H1 (cell line): Measurements from ENCODE around the gene SLC27A2. TPM values are rescaled to one million over a fixed set of nuclear protein-coding genes. Genes with fewer than 3 reads are reported as not detected.

Experiments
- CTCF ChIA-PET: fragments of 300-600 bp; sonication (Branson Sonifier 250); formaldehyde crosslinking; loops from one replicate; lab custom pipeline; 2021; ENCODE audit not compliant: partially characterized antibody; lab: Charles Lee
- POLR2A ChIA-PET: fragments of 300-600 bp; sonication (Branson Sonifier 250); formaldehyde crosslinking; loops from one replicate; lab custom pipeline; 2021; ENCODE audit warnings: inconsistent platforms; ENCODE audit not compliant: partially characterized antibody; lab: Charles Lee
- DNase-seq, 2 experiments: peaks; one replicate each; pipeline versions ENCODE4 v3.0.0 to v3.0.0-alpha.2; 2010 to 2022; ENCODE audit warnings: low spot score in 2 of 2, low read depth in 1 of 2, mixed read lengths in 1 of 2
- FAIRE-seq: peaks from 2 replicates; lab custom pipeline; 2011; peaks lifted over from hg19 to GRCh38; lab: Jason Lieb, UNC
- H2AFZ ChIP-seq: 2 replicates; pipeline ENCODE4 v1.8.1; 2012; ENCODE audit warnings: low read length, inconsistent platforms
- H2AK5ac ChIP-seq: 2 replicates; pipeline ENCODE4 v1.6.1; 2013; ENCODE audit warnings: low read depth, low read length
- H2BK120ac ChIP-seq: replicated peaks from 2 replicates; pipeline ENCODE3; 2013; ENCODE audit warnings: low read depth, low read length, inconsistent platforms
- H2BK12ac ChIP-seq: 2 replicates; pipeline ENCODE4 v1.6.1; 2013; ENCODE audit warnings: low read depth, low read length
- H2BK15ac ChIP-seq: 2 replicates; pipeline ENCODE4 v1.6.1; 2013; ENCODE audit warnings: low read length
- H2BK20ac ChIP-seq: 2 replicates; pipeline ENCODE4 v1.6.1; 2013; ENCODE audit warnings: low read length
- H2BK5ac ChIP-seq: 2 replicates; pipeline ENCODE4 v1.6.1; 2013; ENCODE audit warnings: low read depth, low read length
- H3K14ac ChIP-seq: 2 replicates; pipeline ENCODE4 v1.6.1; 2013; ENCODE audit warnings: inconsistent platforms; ENCODE audit not compliant: insufficient read length
- H3K18ac ChIP-seq: 2 replicates; pipeline ENCODE4 v1.6.1; 2013; ENCODE audit warnings: low read length; ENCODE audit errors: extremely low read depth
- H3K23ac ChIP-seq: 2 replicates; pipeline ENCODE4 v1.6.1; 2013; ENCODE audit warnings: inconsistent platforms; ENCODE audit not compliant: insufficient read length
- H3K23me2 ChIP-seq: 2 replicates; pipeline ENCODE4 v1.6.1; 2013; ENCODE audit warnings: low read depth, low read length
- H3K27ac ChIP-seq: 2 replicates; pipeline ENCODE4 v1.6.1; 2011; ENCODE audit warnings: low read depth, low read length, inconsistent platforms
- H3K27me3 ChIP-seq, 4 experiments: replicated peaks in 1 of 4; 1 replicate in 1 of 4; 2 replicates in 3 of 4; pipeline versions ENCODE4 v1.6.1 to v1.8.1; 2011 to 2013; ENCODE audit warnings: low read length in 3 of 4, mild to moderate bottlenecking in 3 of 4, inconsistent platforms in 2 of 4, mixed read lengths in 2 of 4, moderate library complexity in 1 of 4; ENCODE audit not compliant: control insufficient read depth in 3 of 4, insufficient read depth in 3 of 4; ENCODE audit errors: extremely low read depth in 1 of 4
- H3K36me3 ChIP-seq, 4 experiments: 2 replicates each; pipeline versions ENCODE4 v1.6.1 to v1.8.1; 2011 to 2013; ENCODE audit warnings: mild to moderate bottlenecking in 4 of 4, low read length in 3 of 4, moderate library complexity in 2 of 4, control low read depth in 1 of 4, inconsistent platforms in 1 of 4; ENCODE audit not compliant: insufficient read depth in 4 of 4, control insufficient read depth in 2 of 4
- H3K4ac ChIP-seq: replicated peaks from 2 replicates; pipeline ENCODE3; 2013; ENCODE audit warnings: low read length, low read depth, mixed read lengths, inconsistent platforms; ENCODE audit not compliant: insufficient read length
- H3K4me1 ChIP-seq, 4 experiments: replicated peaks in 1 of 4; 1 replicate in 1 of 4; 2 replicates in 3 of 4; pipeline versions ENCODE4 v1.6.1 to v1.8.1; 2011 to 2013; ENCODE audit warnings: low read length in 3 of 4, inconsistent platforms in 2 of 4, mixed read lengths in 1 of 4; ENCODE audit not compliant: insufficient read depth in 4 of 4, control insufficient read depth in 3 of 4
- H3K4me2 ChIP-seq, 2 experiments: 2 replicates each; pipeline versions ENCODE4 v1.6.1 to v1.8.1; 2011 to 2013; ENCODE audit warnings: low read depth in 2 of 2, low read length in 2 of 2, control low read depth in 1 of 2, inconsistent platforms in 1 of 2, mild to moderate bottlenecking in 1 of 2; ENCODE audit not compliant: insufficient read depth in 1 of 2
- H3K4me3 ChIP-seq, 4 experiments: fragments of 200-600, 300-600 bp in 1 of 4; sonication (generic), shearing (Covaris generic), sonication (Bioruptor Twin) in 1 of 4; 2 replicates each; pipeline versions ENCODE4 v1.5.1 to v1.8.1; 2011 to 2016; ENCODE audit warnings: low read length in 4 of 4, low read depth in 3 of 4, control low read depth in 2 of 4, inconsistent platforms in 2 of 4, mild to moderate bottlenecking in 2 of 4, mixed read lengths in 1 of 4, moderate library complexity in 1 of 4; ENCODE audit not compliant: insufficient read depth in 2 of 4; ENCODE audit errors: extremely low read depth in 1 of 4
- H3K56ac ChIP-seq: replicated peaks from 2 replicates; pipeline ENCODE3; 2013; ENCODE audit warnings: low read depth, mild to moderate bottlenecking, mixed read lengths, low read length, inconsistent platforms; ENCODE audit not compliant: insufficient read length
- H3K79me1 ChIP-seq: 2 replicates; pipeline ENCODE4 v1.6.1; 2013; ENCODE audit warnings: low read depth, low read length, control low read depth
- H3K79me2 ChIP-seq, 2 experiments: 2 replicates each; pipeline versions ENCODE4 v1.6.1 to v1.8.1; 2012 to 2013; ENCODE audit warnings: low read length in 2 of 2, mild to moderate bottlenecking in 2 of 2, inconsistent platforms in 1 of 2; ENCODE audit not compliant: insufficient read depth in 2 of 2, control insufficient read depth in 1 of 2
- H3K9ac ChIP-seq, 4 experiments: replicated peaks in 1 of 4; 1 replicate in 1 of 4; 2 replicates in 3 of 4; pipeline versions ENCODE4 v1.6.1 to v1.8.1; 2011 to 2013; ENCODE audit warnings: low read depth in 3 of 4, low read length in 3 of 4, control low read depth in 2 of 4, mild to moderate bottlenecking in 2 of 4, moderate library complexity in 2 of 4, inconsistent platforms in 1 of 4; ENCODE audit errors: extremely low read depth in 1 of 4
- H3K9me3 ChIP-seq, 2 experiments: 2 replicates each; pipeline versions ENCODE4 v1.6.1 to v1.8.1; 2012 to 2013; ENCODE audit warnings: mild to moderate bottlenecking in 2 of 2, moderate library complexity in 2 of 2, control low read depth in 1 of 2, inconsistent platforms in 1 of 2, low read depth in 1 of 2, low read length in 1 of 2, mixed read lengths in 1 of 2; ENCODE audit not compliant: insufficient read depth in 2 of 2
- H4K20me1 ChIP-seq, 2 experiments: replicated peaks in 1 of 2; 2 replicates each; pipeline versions ENCODE3 to v1.8.1; 2011 to 2013; ENCODE audit warnings: inconsistent platforms in 2 of 2, low read length in 2 of 2, mild to moderate bottlenecking in 1 of 2; ENCODE audit not compliant: insufficient read depth in 2 of 2, control insufficient read depth in 1 of 2
- H4K5ac ChIP-seq: 2 replicates; pipeline ENCODE4 v1.6.1; 2013; ENCODE audit warnings: low read length, low read depth, mixed read lengths, inconsistent platforms; ENCODE audit not compliant: insufficient read length
- H4K8ac ChIP-seq: 2 replicates; pipeline ENCODE4 v1.8.0; 2013; ENCODE audit warnings: mild to moderate bottlenecking, moderate library complexity, low read length, inconsistent platforms; ENCODE audit not compliant: insufficient read depth; ENCODE audit errors: extremely low read depth
- H4K91ac ChIP-seq: replicated peaks from 2 replicates; pipeline ENCODE3; 2013; ENCODE audit warnings: low read length, mixed read lengths, inconsistent platforms; ENCODE audit not compliant: insufficient read length
- PHF8 ChIP-seq: fragments of 200-600 bp; sonication (generic); conservative IDR thresholded peaks from 2 replicates; pipeline ENCODE4 v1.7.1; 2012; ENCODE audit warnings: low read depth, mild to moderate bottlenecking, inconsistent platforms, low read length, moderate library complexity
- WGBS, 2 experiments: shearing (Covaris generic) in 1 of 2; methylation state at CpG; one replicate each; pipeline versions ENCODE4 v1.1.6 to v1.1.7; 2013 to 2015; ENCODE audit warnings: low lambda C conversion rate in 2 of 2, mixed read lengths in 2 of 2, inconsistent platforms in 1 of 2, low coverage in 1 of 2, missing lambda C conversion rate in 1 of 2; ENCODE audit not compliant: insufficient replicate concordance in 2 of 2, insufficient coverage in 1 of 2, insufficient read length in 1 of 2; ENCODE audit errors: extremely low coverage in 1 of 2, missing lambda C conversion rate in 1 of 2; 5-methylcytosine and 5-hydroxymethylcytosine counted together
- polyA plus RNA-seq, 7 experiments: library from polyadenylated mRNA; depleted of rRNA in 3 of 7; stranded (reverse) in 5 of 7; unstranded in 2 of 7; fragments of >200 nt in 5 of 7; fragments of 200-250 nt in 2 of 7; gene quantifications; 1 replicate in 5 of 7; 2 replicates in 1 of 7; 4 replicates in 1 of 7; pipeline versions ENCODE4 v1.2.1 to v1.2.3, GENCODE V29; 2011 to 2013; ENCODE audit warnings: missing spikeins in 2 of 7, mixed read lengths in 2 of 7
- total RNA-seq: library from RNA; stranded (reverse); fragmentation: NEBNext Ultra II Directional; extraction: Animal tissue kit (Norgen Biotek cat#: 25700); gene quantifications from 2 replicates; pipeline ENCODE4 v1.2.1, GENCODE V29; 2021

The SLC27A2 gene
- total and polyA plus RNA-seq, 2 of the 8 experiments (the other 6 are each of a cell fraction or from before 2014, with no cell fraction given): 5.6 to 5.8 TPM

DNA sequence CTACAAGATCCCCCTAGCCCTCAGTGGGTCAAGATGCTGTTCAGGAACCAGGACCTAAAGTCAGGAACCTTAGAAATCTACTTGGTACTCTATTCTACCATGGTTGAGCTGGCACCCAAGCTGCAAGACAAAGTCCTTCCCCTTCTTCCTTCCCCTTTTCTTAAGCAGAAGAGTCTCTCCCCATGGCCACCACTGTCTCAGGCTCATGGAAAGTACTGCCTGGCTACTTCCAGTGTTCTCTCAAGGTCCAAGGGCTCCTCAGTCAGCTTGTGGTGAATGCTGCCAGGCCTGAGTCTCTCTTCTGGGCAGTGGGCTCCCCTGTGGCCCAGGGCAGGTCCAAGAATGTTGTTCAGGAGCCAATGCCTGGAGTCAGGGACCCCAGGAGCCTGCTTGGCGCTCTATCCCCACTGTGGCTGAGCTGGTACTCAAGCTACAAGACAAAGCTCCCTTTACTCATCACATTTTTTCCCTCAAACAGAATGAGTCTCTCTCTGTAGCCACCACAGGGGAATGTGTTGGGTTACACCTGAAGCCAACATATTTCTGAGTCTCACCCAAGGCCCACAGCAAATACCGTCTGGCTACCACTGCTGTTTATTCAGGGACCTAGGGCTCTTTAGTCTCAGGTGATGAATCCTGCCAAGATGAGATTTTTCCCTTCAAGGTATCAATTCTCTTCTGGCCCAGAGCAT is 18.1 kb upstream of the SLC27A2 start:
- Histone ChIP-seq H3K23me2 (no peaks in the 10 kb centered on the region), H3K27me3 (no peaks in the 10 kb centered on the region), H3K56ac (no peak overlapping the region), H4K5ac (no peak overlapping the region), H3K79me1 (no peaks in the 10 kb centered on the region), H4K8ac (no peak overlapping the region), H2BK15ac (no peak overlapping the region), H3K4ac (no peak overlapping the region), H3K9ac (no peak overlapping the region), H3K79me2 (no peaks in the 10 kb centered on the region), H2BK20ac (no peak overlapping the region), H2AK5ac (no peak overlapping the region), H3K4me2 (no peak overlapping the region), H3K23ac (no peak overlapping the region), H3K36me3 (no peaks in the 10 kb centered on the region), H4K20me1 (no peaks in the 10 kb centered on the region), H3K4me1 (no peaks in the 10 kb centered on the region), H3K4me3 (no peak overlapping the region), H2BK5ac (no peak overlapping the region), H2BK12ac (no peak overlapping the region), H3K27ac (no peak overlapping the region), H2BK120ac (no peak overlapping the region), H2AFZ (no peak overlapping the region), H3K9me3 (no peaks in the 10 kb centered on the region), H3K18ac (no peak overlapping the region), H3K14ac (no peak overlapping the region), H4K91ac (no peak overlapping the region)
- no peak for DNase-seq
- no peak for TF ChIP-seq PHF8
- FAIRE-seq: no peak
- WGBS, 2 experiments: 68% methylated on average over 2 of the region's 2 CpGs; no CpG with 5 or more reads in 1 of the 2 experiments
- CTCF ChIA-PET: interaction anchor here (1.1 kb wide), 1 partner anchor 18 kb away, joined by 4 read pairs; no protein-coding TSS in a partner anchor
- POLR2A ChIA-PET: interaction anchor here (0.9 kb wide), 1 partner anchor 16 kb away, joined by 3 read pairs; no protein-coding TSS in a partner anchor
